Stimulated activated CD8-positive, alpha-beta memory T cell treated with anti-CD3 and anti-CD28 coated beads, Interleukin-2, amount 100 ng/mL, for 48 hours (primary cell): Measurements from ENCODE around the gene ANAPC2.
A peak's percentile ranks its signal among the peaks of the same experiment; 100 is the strongest.
"Not testable (repeated sequence)": the region's sequence is repeated elsewhere in the genome, so short reads cannot be mapped to it uniquely, and the experiment has no call there.

Experiments used
- DNase-seq, 2 donors: peaks; one replicate each; pipeline ENCODE4 v3.0.0-alpha.2; 2020; ENCODE audit warnings: low read depth in 2 of 2

ANAPC2 gene

DNA sequence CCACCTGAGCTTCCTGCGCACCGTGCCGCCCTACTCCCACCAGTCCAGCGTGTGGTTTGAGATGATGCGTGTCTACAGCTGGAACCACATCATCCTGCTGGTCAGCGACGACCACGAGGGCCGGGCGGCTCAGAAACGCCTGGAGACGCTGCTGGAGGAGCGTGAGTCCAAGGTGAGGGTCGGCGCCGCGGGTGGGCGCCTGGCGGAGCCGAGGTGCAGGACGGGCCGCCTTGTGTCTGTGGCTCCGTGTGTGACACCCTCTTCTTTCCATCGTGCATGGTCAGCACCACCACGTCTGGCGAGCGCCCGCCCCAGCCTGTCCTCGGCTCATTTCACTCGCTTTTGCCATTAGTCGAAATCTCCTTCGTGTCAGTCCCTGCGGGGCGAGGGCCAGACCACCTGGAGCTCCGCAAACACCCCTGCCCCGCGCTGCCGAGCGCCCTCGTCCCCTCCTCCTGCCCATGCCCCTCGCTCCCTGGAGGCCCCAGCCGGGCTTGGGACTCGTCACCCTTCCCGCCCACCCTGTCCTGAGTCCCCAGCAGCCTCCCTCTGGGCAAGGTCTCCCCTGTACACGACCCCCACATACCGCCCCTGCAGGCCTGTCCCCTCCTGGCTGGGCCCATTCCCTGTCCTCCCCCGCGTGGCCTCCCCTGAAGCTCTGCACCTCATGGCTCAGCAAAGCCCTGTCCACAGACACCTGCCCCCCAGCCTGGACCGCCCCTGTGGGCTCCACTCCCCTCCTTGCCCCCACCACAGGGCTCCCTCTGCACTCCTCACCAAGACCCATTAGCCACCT, 42.4 kb downstream of the ANAPC2 start:
- no peak for DNase-seq

DNA sequence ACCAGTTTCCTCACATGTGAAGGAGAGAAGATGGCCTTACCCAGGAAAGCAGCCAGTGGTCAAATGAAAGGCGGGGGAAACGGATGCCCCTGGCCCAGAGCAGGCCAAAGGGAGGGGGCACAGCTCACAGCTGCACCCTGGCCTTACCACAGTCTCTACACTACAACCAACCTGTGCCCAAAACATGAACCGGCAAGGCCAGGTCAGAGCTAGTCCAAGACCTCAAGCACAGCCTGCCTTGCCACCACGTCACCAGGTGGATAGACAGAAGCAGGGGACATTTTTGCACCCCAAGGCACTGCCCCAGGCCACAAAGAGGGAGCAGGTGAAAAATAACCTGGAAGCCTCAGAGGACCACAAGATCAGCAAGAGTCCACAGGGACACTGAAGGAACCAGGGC, 44.9 kb downstream of the ANAPC2 start:
- no peak for DNase-seq

DNA sequence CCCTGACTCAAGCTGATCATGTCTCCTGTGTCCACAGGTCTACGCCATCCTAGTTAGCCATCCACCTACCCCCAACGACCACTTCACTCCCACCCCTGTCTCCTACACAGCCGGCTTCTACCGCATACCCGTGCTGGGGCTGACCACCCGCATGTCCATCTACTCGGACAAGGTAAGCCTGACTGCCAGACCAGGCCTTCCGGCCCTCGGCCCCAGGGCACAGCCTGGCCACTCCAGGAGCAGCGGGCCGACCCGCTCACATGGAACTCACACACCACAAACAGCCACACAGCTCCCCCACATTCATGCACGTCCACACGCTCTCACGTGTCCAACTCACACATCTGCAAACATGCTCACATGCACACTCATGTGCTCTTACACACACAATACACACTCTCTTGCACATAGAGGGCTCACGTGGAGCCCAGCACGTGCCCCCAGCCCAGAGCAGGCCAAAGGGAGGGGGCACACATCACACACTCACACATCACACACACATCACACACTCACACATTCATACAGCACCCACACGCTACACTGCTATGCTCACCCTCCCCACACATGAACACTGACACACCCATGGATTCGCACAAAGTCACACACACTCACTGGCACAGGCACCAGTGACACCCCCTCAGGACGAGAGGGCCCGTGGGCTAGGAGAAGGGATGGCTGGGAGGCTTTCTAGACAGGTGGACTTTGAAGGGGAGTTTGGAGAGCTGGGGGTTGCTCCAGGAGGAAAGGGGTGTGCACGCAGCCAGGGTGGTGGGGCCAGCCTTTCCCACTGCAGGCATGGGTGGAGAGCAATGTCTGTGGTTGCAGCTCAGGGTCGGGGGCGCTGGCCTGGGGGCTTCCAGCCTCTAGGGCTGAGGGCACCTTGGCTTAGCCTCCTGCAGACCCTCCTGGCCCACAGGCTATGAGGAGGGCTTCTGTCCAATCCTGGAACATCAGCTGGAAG, 46.1 kb downstream of the ANAPC2 start:
- DNase-seq, result no peak

DNA sequence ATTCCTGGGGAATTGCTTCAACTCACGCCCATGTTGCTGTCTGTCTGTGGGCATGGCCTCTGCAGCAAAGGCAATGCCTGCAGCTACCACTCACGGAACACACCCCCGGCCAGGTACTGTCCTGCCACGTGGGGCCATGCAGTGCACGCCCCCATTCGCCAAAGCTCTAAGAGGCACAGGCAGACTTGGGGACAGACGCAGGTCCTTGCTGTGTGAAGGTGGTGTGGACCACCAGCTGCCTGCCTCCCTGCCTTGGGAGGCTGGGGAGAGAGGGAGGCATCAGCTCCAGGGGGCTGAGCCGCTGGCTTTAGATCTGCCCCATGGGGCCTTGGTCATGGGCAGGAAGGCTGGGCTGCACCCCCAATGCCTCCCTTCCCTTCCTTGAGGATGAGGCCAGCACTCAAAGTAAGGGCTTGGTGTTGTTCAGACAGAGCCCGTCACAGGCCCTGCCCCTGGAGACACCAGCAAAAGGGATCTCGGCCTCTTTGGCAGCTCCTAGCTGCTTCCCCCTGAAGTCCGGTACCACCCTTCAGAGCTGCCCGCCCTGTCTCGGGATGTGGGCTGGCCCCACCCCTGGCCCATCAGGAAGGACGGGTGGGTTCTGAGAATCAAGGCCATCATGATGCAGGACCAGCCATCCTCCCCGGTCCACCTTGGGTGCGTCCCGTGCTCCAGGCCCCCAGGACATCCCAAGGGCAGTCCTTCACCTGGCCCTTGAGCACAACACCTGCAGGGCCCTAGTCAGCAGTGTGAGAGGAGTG, 47.1 kb downstream of the ANAPC2 start:
- DNase-seq, result no peak

DNA sequence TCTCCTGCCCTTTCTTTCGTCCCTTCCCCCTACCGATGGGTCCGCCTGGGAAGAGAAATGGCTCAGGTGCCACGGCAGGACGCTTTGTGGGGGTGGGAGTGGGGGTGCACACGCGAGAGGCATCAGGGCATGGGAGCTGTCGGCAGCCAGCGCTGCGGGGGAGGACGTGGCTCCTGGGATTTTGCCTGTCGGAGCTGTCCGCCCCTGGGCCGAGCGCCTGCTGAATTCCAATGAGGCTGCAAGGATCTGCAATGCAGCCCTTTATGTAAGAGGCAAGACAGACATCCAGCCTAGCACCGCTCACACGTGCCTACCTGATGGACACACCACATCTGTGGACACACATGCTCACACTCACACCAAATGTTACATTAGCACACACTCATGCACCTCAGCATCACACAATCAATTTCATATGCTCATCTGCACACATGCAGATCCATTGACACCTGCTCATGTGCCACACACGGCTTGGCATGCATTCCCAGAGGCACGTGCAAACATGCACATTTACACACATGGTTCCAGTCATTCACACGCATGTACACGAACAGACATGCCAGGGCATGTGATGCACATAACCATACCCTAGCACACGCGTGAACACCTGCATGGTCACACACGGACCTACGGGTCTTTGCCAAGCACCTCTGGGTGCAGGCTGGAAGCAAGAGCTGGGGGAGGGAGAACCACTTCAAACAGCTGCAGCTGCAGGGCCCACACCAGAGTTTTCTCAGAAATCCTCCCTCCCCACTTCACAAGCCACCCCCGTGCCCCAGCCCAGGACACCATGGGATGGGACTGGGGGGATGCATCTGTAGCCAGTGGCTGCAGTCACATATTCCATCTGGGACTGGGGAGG, 48.0 kb downstream of the ANAPC2 start:
- no peak for DNase-seq

DNA sequence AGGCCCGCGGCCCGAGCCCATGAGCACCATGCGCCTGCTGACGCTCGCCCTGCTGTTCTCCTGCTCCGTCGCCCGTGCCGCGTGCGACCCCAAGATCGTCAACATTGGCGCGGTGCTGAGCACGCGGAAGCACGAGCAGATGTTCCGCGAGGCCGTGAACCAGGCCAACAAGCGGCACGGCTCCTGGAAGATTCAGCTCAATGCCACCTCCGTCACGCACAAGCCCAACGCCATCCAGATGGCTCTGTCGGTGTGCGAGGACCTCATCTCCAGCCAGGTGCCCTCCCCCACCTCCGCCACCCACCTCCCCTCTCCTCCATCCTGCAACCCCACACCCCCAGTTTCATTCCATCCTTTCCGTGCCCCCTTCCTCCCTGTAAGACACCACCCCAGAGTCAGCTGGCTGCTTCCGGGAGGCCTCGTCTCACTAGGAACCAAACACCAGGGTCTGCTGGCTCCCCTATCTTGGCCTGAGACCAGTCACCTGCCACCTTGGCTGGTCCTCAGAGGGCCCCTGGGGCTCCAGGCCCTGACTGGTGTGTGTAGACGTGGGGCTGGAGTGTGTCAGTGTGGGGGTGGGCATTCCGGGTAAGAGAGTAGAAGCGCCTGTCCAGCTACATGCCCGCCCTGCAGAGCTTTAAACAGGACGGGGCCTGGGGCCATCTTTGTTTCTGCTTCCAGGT, 48.8 kb downstream of the ANAPC2 start:
- DNase-seq, result no peak

DNA sequence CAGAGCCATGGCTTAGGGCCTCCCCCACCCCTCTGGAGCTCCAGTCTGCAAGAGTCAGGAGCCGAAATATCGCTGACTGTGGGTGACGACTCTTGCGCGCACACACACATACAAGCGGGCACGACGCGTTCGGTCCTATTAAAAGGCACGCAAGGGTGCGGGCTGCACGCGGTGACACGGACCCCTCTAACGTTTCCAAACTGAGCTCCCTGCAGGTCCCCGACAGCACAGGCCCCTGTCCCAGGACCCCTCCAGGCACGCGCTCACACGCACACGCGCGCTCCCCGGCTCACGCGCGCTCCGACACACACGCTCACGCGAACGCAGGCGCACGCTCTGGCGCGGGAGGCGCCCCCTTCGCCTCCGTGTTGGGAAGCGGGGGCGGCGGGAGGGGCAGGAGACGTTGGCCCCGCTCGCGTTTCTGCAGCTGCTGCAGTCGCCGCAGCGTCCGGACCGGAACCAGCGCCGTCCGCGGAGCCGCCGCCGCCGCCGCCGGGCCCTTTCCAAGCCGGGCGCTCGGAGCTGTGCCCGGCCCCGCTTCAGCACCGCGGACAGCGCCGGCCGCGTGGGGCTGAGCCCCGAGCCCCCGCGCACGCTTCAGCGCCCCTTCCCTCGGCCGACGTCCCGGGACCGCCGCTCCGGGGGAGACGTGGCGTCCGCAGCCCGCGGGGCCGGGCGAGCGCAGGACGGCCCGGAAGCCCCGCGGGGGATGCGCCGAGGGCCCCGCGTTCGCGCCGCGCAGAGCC, 49.5 kb downstream of the ANAPC2 start, which contains the start of gene GRIN1:
TSS of gene GRIN1 (plus strand) at position 433 of the 746 bp plus-strand sequence. CDS start 333 bp downstream, outside the sequence.
- DNase-seq, result no peak

DNA sequence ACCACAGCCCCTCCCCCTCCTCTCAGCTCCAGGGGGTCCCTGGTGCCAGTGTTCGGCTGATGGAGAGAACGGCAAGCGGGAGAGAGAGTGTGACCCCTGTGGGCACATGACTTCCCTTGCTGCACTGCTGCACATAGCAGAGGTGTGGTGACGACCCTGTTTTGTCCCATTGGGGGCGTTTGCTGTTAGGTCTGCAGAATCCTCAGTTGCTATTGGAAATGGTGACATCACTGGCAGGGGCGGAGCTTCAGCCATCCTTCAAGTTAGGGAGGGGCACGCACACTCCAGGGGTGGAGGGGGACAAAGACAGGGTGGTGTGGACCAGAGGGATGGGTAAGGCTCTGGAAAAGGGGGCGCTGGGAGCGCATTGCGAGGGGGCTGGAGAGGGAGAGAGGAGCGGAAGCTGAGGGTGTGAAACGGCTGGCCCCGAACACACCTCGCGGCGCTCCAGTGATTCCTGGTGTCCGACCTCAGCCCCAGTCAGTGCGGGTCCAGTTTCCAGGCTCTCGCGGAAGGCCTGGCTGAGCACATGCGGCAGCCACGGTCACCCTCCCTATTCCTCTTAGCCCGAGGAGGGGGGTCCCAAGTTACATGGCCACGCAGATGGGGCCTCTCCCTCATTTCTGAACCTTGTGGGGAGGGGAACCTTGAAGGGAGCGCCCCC, 50.2 kb downstream of the ANAPC2 start:
- no peak for DNase-seq

DNA sequence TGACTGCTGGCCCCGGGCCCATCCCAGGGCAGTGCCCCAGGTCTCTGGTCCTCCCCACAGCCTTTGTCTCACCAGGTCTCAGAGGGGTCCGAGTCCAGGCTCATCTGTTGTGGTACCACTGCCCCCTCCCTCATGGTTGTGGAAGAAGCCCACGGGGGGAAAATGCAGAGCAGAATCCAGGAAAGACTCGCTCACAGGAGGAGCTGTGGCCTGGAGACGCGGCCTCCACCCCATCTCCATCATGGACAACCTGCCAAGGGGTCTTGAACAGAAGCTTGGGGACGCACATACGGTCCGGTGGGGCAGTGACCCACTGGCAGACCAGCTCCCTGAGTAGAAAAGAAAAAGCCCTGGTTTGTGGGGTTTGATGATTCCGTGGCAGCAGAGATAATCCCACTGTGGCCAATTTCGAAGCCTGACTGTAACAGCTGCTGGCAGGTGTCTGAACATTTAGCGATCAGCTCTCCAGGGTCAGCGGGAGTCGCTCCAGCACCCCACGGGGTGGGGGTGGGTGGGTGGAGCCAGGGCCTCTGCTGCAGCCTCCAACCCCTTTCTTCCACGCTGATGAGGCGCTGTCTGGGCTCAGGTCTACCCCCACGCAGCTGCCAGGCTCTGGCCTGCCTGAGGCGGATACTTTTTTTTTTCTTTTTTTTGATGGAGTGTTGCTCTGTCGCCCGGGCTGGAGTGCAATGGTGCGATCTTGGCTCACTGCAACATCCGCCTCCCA, 51.3 kb downstream of the ANAPC2 start:
- DNase-seq, result no peak

DNA sequence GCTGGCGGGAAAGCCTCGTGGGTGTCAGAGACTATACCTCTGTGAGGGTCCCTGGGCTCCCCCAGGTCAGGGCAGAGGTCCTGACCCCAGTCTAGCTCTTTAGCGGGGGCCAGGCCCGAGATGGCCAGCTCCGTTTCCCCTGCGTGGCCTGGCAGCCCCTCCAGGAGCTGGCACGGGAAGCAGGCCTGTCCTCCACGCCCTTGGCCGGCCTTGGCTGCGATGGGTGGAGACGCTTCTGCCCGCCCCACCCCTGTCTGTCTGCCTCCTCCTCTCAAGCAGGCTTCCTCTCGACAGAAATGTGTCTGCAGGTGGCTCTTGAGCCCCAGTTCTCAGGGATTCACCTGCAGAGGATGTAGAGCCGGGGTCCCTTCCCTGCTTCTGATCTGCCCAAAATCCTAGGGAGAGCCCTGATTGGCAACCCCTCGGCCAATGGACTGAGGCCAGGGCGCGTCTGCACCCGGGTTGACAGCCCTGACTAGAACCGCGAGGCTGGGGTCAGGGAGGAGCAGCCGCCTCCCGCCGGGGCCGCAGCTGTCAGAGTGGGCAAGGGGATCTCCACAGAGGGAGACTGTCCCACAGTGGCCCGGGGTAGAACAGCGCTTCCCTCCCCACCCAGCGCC, 52.0 kb downstream of the ANAPC2 start:
- no peak for DNase-seq

DNA sequence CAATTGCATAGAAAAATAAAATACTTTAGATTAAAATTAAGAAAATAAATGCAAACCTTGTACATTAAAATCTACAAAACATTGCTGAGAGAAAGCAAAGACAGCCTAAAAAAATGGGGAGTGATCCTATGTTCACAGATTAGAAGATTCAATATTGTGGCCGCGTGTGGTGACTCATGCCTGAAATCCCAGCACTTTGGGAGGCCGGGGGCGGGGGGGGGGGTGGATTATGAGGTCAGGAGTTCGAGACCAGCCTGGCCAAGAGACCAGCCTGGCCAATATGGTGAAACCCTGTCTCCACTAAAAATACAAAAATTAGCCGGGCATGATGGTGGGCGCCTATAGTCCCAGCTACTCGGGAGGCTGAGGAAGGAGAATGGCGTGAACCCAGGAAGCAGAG, 53.2 kb downstream of the ANAPC2 start:
- not testable (repeated sequence) for DNase-seq

DNA sequence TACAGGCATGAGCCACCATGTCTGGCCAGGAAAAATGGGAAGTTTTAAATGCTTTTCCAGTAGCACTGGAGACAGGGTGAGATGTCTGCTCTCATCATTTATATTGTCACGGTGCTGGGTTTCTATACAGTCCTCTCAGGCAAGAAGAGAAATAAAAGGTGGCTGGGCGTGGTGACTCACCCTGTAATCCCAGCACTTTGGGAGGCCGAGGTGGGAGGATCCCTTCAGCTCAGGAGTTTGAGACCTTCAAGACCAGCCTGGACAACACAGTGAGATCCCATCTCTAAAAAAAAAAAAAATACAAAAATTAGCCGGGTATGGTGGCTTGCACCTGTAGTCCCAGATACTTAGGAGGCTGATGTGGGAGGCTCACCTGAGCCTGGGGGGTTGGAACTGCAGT, 54.2 kb downstream of the ANAPC2 start:
- no peak for DNase-seq

DNA sequence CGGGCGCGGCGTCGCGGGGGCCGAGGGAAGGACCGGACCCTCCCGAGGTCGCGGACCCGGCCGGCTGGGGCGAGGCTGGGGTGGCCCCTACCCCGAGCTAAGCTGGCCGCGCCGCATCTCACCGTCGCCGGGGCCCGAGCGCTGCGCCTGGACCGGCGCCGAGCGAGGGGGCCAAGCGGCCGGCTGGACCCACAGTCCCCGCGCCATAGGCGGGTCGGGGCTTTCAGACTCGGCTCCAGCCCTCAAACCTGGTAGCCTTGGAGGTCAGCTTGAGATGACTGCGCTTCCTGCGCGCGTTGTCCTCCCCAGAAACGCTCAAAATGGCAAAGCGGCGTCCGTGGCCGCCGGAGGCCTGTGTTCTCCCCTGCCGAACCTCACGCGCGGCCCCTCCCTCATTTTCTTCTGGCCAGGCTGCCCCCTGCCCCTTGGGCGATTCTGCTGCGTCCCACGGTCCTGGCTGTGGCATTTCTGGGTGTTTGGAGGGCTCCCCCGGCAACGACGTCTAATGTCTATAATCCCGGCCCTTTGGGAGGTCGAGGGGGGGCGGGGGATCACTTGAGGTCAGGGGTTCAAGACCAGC, 58.1 kb downstream of the ANAPC2 start:
- no peak for DNase-seq

DNA sequence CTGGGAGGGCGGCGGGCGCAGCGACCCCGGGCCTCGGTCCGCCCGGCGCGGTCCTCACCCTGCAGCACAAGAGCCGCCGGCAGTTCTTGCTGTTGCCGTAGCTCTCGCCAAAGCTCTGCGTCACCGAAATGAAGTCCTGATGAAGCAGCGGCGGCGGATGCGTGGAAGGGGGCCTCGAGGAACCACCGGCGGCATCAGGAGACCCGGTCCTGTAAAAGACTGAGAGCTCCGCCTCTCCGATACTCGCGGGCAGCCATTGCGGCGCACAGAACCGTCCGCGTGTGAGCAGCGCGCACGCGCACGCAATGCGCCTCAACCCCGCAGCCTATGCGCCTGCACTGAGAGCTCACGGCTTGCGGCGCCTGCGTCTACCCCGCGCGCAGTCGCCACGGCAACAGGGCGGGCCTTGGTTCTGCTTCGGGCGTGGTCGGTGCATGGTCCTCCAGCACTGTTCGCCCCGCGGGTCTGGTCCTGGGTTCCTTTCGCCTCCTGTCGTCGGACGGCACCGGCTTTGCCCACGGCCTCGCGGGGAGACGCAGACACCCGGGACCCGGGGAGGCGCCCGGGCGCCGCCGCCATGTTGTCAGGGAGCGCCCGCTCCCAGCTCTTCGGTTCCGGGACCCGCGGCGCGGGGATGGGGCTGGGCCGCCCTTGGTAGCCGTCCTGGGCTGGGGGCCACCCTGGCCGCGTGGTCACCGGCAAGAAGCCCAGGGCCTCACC, 58.7 kb downstream of the ANAPC2 start:
- DNase-seq, result peak; percentile 85

DNA sequence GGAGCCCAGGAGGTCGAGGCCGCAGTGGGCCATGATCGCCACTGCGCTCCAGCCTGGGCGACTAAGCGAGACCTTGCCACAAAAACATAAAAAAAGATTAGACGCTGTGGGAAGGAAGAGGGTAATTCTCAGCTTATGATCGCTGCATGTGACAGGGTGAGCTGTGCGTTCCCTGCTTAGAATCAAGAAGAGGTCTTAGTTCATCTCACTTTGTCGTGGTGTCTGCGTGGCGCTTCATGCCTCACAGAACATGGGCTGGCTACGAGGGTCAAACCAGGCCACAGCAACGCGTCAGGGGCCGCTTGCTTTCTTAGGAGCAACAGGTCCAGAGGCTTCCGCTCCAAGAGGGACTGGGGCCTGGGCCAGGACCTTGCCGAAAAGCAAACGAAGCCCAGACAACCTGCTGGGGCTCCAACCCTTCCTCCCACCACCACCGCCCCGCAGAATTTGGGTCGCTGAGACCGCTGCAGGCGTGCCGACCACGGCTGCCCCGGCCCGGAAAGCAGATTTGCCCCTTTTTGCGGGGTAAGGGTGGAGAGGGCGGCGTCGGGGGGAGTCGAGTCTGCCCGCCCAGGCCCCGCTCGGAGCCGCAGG, 59.4 kb downstream of the ANAPC2 start:
- DNase-seq, result no peak

DNA sequence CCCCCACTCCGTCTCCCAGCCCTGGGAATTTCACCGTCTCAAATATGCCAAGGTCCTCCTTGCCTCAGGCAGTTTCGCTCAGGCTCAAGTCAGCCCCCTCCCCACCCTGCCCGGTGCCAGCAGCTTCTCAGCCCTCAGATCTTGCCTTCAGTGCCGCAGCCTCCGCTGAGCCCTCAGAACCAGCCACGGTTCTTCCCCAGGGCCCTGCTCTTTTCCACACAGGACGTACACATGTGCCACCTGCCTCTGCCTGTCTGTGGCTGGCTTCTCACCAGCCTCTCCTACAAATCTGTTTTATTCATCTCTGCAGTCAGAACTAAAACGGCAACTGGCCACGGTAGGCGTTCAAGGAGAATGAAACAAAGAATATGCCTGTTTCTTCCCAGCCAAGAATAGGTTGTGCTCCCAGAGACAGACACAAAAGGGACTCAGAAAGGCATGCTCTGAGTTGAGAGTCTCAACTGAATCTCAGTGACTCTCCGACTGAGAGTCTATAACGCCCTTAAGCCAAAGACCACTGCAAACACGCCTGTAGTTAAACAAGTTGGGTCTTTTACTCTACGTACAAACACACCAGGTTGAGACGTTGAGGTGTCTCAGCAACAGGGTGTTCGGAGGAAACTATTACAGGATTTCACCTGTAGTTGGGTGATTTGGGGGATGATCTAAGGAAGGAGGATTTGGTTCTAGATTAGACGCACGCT, 60.0 kb downstream of the ANAPC2 start:
- no peak for DNase-seq
